NCI-H226 (cell line): ENCODE results near the gene CTU2.
A peak's percentile ranks its signal among the peaks of the same experiment; 100 is the strongest.

ENCODE experiments used
- DNase-seq: peaks from one replicate; pipeline ENCODE4 v3.0.0-alpha.2; 2015

The CTU2 gene

GRCh38 chr16:88697831-88698615, 8.3 kb upstream of the CTU2 start:
- no peak for DNase-seq

DNA sequence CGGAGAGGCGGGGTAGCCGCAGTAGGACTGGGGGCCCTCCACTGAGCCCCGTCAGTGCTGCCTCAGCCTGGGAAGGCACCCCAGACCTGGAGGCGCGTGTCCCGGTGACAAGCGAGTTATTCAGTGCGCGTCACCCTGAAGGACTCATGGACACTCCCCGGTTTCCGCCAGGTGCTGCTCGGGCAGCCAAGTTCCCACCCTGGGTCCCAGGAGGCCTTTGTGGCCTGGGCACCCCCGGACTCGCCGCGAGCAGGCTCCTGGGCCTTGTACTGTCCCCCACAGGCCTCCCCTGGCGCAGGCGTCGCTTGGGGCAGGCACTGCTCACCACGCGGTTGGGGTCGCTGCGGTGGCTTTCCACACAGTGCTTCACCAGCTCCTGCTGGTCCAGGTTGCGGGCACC, 7.7 kb upstream of the CTU2 start:
- no peak for DNase-seq

DNA sequence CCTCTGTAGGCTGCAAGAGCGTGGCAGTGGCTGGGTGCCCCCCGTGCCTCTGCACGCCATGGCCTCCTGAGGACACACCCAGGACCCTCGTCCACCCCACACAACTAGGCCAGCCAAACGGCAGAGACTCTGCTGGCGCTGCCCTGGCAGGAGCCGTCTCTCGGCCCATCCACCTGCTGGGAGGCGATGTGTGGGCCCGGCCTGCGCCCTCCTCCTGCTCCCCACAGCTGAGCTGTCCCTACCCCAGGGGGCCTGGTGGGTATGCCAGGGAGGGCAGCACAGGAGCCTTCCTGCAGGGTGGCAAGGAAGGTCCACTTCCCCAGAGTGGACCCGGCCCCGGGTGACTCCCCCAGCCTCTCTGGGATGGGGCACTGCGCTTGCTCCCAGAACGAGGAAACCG, 7.1 kb upstream of the CTU2 start:
- no peak for DNase-seq

GRCh38 chr16:88700322-88700635, 6.0 kb upstream of the CTU2 start:
- no peak for DNase-seq

GRCh38 chr16:88700636-88701482, 5.4 kb upstream of the CTU2 start:
- DNase-seq = peak; percentile 91

- no peak for DNase-seq
These were observed 4.5 kb upstream of the CTU2 start for GRCh38 chr16:88701581-88702370.

GRCh38 chr16:88702371-88703210, 3.7 kb upstream of the CTU2 start:
- no peak for DNase-seq

DNA sequence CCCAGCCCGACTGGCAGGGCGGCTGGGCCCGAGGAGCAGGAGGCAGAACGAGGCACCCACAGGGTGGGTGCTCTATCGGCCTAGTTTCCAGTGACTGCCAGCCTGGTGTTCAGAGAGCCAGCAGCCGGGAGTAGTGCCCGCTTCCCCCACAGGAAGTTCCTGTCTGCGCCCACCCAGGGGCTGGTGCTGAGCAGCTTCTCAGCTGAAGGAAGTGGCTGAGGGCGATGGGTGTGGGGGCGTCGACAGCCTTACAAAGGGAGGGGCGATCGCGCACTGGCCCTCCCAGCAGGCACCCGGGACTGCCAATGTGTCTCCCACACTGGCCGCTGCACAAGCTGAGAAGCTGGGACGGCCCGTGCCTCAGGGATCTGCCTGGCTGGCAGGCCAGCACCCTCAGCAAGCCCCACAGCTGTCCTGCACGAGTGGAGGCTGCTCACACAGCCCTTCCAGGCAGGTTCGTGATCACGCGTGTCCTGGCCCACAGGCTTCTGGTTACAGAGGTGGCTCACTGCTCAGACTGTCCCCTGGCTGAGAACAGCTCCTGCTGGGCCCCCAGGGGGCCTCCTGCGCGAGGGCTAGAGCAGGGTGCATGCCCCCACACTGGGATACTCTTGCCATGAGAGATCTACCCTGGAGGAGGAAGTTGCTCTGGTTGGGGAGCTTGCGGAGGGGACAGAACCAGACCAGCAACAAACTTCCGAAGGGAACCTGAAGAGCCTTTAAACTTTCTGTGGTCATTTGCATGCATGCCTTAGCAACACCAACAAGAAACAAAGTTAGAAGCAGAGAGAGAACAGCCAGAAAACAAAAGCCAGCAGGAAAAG, 2.6 kb upstream of the CTU2 start:
- no peak for DNase-seq

- no peak for DNase-seq
These were observed 1.1 kb upstream of the CTU2 start for GRCh38 chr16:88705076-88705684.

DNA sequence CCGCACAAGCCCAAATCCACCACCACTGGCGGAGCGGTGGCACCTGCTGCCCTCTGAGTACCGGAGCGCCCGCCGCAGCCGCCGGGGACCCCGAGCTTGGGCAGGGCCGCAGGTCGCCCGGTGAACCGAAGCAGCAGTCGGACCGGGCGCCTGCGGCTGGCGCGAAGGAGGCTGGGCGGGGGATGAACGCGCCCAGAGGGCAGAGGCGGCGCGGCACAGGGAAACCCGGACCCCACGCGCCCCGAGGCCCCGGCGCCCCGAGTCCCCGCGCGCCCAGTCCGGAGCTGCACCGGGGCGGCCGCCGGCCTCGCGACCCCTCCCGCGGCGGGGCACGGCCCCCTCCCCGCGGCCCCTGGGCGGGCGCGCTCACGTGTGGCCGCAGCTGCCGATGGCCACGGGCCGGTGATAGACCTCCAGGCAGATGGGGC, 488 bp upstream of the CTU2 start:
- no peak for DNase-seq

DNA sequence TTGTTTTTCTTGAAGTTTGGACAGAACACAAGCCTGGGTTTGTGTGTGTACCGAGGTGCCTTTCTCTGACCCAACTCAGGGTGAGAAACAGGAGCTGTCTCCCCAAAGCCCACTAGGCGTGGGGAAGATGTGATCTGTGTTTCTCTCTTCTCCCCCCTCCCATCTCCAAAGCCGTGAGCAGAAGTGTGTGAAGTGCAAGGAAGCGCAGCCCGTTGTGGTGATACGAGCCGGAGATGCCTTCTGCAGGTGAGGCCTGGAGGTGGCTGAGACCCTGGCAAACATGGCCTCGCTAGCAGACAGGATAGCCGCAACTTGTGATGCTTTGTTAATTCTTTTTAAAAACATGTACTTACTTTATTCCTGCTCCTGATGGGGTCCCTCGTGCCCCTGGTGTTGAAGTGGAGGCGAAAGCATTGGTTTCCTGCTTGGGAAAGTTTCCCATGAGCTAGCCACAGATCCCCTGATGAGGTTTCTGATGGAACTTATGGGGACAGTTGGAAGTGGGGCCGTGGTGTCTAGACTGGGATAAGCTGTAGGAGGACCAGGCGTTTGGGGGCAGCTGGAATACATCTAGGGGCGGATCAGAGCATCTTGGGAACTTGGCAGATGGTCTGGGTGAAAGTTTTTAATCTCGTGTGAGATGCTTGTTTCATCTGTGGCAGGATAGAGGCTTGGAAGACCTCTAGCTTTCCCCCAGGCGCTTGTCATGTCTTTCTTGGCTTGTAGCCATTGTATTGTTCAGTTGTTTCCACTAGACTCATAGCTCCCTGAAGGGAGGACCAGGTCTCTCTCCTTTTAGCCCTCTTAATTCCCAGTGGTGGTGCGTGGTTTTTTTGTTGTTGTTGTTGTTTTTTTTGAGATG, 893 bp downstream of the CTU2 start:
- peak; percentile 23 for DNase-seq

DNA sequence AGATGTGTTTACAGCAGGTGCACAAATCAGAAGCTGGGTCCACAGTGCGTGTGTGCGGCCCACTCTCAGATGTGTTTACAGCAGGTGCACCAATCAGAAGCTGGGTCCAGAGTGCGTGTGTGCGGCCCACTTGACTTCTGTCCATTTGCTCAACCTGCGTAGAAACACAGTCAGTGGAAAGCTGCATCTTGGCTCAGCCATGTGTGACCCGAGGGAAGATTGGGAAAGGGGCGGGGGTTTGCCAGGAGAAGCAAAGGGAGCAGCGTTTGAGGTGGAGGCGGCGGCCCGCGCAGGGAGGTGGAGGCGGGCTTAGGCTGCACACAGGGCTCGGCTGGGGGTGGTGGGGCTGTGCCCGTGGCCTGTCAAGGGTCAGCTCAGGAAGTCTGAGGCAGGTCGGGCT, 4.3 kb downstream of the CTU2 start:
- no peak for DNase-seq

DNA sequence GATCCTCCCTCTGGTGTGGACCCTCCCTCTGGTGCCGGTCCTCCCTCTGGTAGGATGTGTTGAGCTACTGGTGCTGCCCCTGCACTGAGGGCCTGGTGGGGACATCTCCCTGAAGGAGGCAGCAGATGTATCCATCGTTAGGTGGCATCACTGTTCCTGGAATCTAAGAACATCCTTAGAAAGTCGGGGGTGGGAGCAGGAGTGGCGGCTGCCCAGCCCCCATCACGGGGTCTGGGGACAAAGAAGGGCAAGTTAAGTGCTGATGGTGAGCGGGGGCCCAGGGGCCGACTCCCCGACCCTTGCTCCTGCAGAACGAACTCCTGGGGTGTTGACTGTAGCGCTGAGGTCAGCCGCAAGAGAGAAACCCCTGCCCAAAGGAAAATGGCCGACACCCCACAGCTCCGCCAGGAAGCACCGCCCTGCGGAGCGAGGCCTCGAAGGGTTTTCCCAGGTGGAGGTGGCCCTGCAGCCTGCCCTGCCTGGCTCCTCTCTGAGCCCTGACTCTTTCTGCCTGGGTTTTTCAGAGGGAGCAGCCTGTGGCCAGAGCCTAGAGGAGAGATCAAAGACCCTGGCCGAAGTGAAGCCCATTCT, 5.5 kb downstream of the CTU2 start:
- no peak for DNase-seq

GRCh38 chr16:88712362-88712979, 6.2 kb downstream of the CTU2 start:
- no peak for DNase-seq

DNA sequence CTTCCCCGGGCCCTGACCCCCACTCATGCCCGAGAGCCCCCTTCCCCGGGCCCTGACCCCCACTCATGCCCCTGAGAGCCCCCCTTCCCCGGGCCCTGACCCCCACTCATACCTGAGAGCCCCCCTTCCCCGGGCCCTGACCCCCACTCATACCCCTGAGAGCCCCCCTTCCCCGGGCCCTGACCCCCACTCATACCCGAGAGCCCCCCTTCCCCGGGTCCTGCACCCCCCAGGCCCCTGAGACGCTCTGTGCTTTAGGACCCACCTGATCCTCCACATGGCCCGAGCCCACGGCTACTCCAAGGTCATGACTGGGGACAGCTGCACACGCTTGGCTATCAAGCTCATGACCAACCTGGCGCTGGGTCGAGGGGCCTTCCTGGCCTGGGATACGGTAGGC, 6.8 kb downstream of the CTU2 start:
- no peak for DNase-seq

- peak; percentile 48 for DNase-seq
These were observed 7.5 kb downstream of the CTU2 start for GRCh38 chr16:88713568-88714419.

DNA sequence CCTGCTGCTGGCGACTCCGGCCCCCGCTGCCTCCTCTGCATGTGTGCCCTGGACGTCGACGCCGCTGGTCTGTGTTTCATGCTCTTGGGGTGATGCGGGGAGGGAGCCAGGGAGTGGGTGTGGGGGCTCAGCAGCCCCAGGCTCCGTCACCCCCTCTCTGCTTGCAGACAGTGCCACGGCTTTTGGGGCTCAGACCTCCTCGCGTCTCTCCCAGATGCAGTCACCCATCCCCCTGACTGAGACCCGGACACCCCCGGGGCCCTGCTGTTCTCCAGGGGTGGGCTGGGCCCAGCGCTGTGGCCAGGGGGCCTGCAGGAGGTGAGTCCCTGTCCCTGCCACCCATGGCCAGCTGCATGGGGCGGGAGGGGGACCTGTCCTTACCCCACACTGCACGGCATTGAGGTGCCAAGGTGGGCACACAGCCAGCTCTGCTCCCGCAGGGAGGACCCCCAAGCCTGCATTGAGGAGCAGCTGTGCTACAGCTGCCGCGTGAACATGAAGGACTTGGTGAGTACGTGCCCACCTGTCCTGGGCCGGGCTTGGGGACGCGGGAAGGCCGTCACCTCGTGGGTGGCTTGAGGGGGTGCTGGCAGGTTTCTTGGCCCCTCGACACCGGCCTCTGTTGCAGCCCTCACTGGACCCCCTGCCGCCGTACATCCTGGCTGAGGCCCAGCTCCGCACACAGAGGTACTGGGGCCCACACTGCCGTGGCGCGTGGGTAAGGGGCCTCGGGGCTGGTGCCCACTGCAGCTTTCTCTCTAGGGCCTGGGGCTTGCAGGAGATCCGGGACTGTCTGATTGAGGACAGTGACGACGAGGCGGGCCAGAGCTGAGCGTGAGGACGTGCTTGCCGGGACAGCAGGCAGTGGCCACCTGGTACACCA, 8.4 kb downstream of the CTU2 start:
- no peak for DNase-seq
